OCI-LY7 (cell line): Measurements from ENCODE around the gene OAS1.

Source experiments
- EZH2phosphoT487 ChIP-seq: fragments of 200-600 bp; sonication (generic); IDR thresholded peaks from 2 replicates; pipeline ENCODE4 v1.6.1; 2018; ENCODE audit warnings: low read depth, borderline replicate concordance, mild to moderate bottlenecking, mixed run types, antibody characterized with exemption, low read length, moderate library complexity, mixed read lengths
- TF ChIP-seq, protein P1 (sequence below): fragments of 200-600 bp; sonication (generic); conservative IDR thresholded peaks from 2 replicates; pipeline ENCODE4 v1.5.1; 2014; ENCODE audit warnings: mild to moderate bottlenecking, antibody characterized with exemption, low read length, moderate library complexity, mixed read lengths

GRCh38 chr12:112900298-112901145, 6.2 kb upstream of the OAS1 start:
- TF ChIP-seq, protein P1, sequence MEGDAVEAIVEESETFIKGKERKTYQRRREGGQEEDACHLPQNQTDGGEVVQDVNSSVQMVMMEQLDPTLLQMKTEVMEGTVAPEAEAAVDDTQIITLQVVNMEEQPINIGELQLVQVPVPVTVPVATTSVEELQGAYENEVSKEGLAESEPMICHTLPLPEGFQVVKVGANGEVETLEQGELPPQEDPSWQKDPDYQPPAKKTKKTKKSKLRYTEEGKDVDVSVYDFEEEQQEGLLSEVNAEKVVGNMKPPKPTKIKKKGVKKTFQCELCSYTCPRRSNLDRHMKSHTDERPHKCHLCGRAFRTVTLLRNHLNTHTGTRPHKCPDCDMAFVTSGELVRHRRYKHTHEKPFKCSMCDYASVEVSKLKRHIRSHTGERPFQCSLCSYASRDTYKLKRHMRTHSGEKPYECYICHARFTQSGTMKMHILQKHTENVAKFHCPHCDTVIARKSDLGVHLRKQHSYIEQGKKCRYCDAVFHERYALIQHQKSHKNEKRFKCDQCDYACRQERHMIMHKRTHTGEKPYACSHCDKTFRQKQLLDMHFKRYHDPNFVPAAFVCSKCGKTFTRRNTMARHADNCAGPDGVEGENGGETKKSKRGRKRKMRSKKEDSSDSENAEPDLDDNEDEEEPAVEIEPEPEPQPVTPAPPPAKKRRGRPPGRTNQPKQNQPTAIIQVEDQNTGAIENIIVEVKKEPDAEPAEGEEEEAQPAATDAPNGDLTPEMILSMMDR, result peak; percentile 85
- no peak for TF ChIP-seq EZH2phosphoT487
